ENCODE results near the gene MDC1.

GRCh38 chr6:30651143-30651542 lies 65.9 kb downstream of the MDC1 start:
- no peak for TF ChIP-seq CTCF (IDR thresholded peaks at IDR 0.05)
- no peak for TF ChIP-seq POLR2AphosphoS5 (IDR thresholded peaks at IDR 0.05)
- no peak for TF ChIP-seq POLR2A (IDR thresholded peaks at IDR 0.05)
- no peak for TF ChIP-seq EP300 (IDR thresholded peaks at IDR 0.05)

All from gastroesophageal sphincter (tissue), 3 donors.